Measurements from ENCODE around the gene HDHD5.

HDHD5 gene

GRCh38 chr22:17119481-17120202 lies 39.4 kb downstream of the HDHD5 start:
- DNase-seq = no peak

GRCh38 chr22:17118342-17118741 lies 40.7 kb downstream of the HDHD5 start:
- no peak for DNase-seq

- DNase-seq = no peak
These were observed 41.2 kb downstream of the HDHD5 start for GRCh38 chr22:17117890-17118289.

- DNase-seq = no peak
These were observed 41.7 kb downstream of the HDHD5 start for GRCh38 chr22:17117400-17117799.

- DNase-seq = no peak
These were observed 42.3 kb downstream of the HDHD5 start for GRCh38 chr22:17116572-17117330.

GRCh38 chr22:17115945-17116565 lies 43.0 kb downstream of the HDHD5 start:
- no peak for DNase-seq

- no peak for DNase-seq
These were observed 43.8 kb downstream of the HDHD5 start for GRCh38 chr22:17115236-17115635.

GRCh38 chr22:17114898-17115235 lies 44.2 kb downstream of the HDHD5 start:
- no peak for DNase-seq

GRCh38 chr22:17114173-17114897 lies 44.7 kb downstream of the HDHD5 start:
- no peak for DNase-seq

GRCh38 chr22:17113600-17113999 lies 45.5 kb downstream of the HDHD5 start:
- no peak for DNase-seq

- DNase-seq = no peak
These were observed 46.5 kb downstream of the HDHD5 start for GRCh38 chr22:17112491-17113042.

- DNase-seq = no peak
These were observed 48.1 kb downstream of the HDHD5 start for GRCh38 chr22:17110791-17111550.

GRCh38 chr22:17109976-17110375 lies 49.1 kb downstream of the HDHD5 start:
- no peak for DNase-seq

GRCh38 chr22:17109113-17109865 lies 49.8 kb downstream of the HDHD5 start:
- DNase-seq = no peak

- DNase-seq = no peak
These were observed 50.6 kb downstream of the HDHD5 start for GRCh38 chr22:17108256-17109112.

- no peak for DNase-seq
These were observed 51.6 kb downstream of the HDHD5 start for GRCh38 chr22:17107547-17107810.

GRCh38 chr22:17106785-17107546 lies 52.1 kb downstream of the HDHD5 start:
- DNase-seq = no peak

GRCh38 chr22:17106161-17106784 lies 52.8 kb downstream of the HDHD5 start:
- no peak for DNase-seq
